ENCODE results near the gene SQOR.

DNA sequence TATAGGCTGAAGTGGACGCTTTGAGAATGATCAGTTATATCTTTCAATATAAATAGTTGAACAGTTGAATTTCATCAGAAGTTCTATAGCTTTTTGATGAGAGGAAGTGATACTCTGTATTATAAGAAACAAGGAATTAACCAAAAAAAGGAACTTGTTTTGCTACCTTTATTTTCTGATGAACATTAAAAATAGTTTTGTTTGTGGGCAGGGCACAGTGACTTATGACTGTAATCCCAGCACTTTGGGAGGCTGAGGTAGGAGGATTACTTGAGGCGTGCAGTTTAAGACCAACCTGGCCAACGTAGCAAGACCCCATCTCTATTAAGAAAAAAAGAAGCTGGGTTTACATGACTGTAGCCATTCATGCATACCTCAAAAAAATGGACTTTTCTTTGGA is 30.9 kb upstream of the SQOR start:
- TF ChIP-seq POLR2A (IDR thresholded peaks at IDR 0.05) (no peak), CTCF (IDR thresholded peaks at IDR 0.05) (no peak)
